Erythroblast (primary cell): Measurements from ENCODE around the gene NCAPG2.

Experiments used
- GATA1 ChIP-seq: IDR thresholded peaks from 2 replicates; pipeline ENCODE4 v1.6.1; 2011; ENCODE audit warnings: low read depth, mild to moderate bottlenecking, control low read depth, low read length, moderate library complexity
- POLR2A ChIP-seq: IDR thresholded peaks from 2 replicates; pipeline ENCODE4 v1.6.1; 2011; ENCODE audit warnings: mild to moderate bottlenecking, low read length

- TF ChIP-seq POLR2A (no peak), GATA1 (no peak)
Measured at GRCh38 chr7:158706273-158706704, 1.7 kb upstream of the NCAPG2 start.
